Measurements from ENCODE around the gene CRYBG1. TPM values are rescaled to one million over a fixed set of nuclear protein-coding genes. Genes with fewer than 3 reads are reported as not detected.

CRYBG1 gene
- total and polyA plus RNA-seq, 5 donors from 2014 or later, result 16.4 to 83.8 (median 19.6) TPM

DNA sequence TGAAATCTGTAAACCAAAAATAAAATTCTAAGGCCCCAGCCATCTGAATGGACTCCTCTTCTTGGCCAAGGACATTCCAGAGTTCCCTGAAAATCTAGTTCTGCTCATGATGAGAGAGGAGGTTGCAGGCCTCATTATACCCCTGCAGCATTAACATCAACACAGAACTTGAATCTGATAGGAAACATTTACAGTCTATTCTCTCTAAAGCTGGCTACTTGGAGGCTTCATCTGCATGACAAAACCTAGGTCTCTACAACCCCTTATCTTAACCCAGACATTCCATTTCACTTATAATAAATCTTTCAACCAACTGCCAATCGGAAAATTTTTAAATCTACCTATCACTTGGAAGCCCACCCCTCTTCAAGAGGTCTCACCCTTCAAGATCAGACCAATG, 253.1 kb downstream of the CRYBG1 start:
- peaks cover 23% of the 10 kb centered on the region for H3K4me1 ChIP-seq (ENCODE audit: control insufficient read depth, insufficient read depth, low read length, poor library complexity, severe bottlenecking)
- Mint-ChIP-seq H3K27ac (peak overlapping the region; percentile 27 to 74 (median 32)), H3K9me3 (no peaks in the 10 kb centered on the region), H3K36me3 (peaks cover 36% of the 10 kb centered on the region), H3K27me3 (no peaks in the 10 kb centered on the region), H3K4me1 (peaks cover 16 to 38% (median 28%) of the 10 kb centered on the region in 4 donors), H3K4me3 (peak overlapping the region in 2 of 4 donors; percentile 24 to 33)
- peak in 1 of 3 donors; percentile 15 for DNase-seq
- H3K4me3 ChIP-seq (ENCODE audit: low read depth, low read length), result peak overlapping the region; percentile 66
- H3K36me3 ChIP-seq (ENCODE audit: control insufficient read depth, insufficient read depth, low read length), result peaks cover 6% of the 10 kb centered on the region
- H3K27ac ChIP-seq (ENCODE audit: insufficient read depth, low read length, poor library complexity, severe bottlenecking), result peak overlapping the region; percentile 62
- no peaks in the 10 kb centered on the region for H3K27me3 ChIP-seq (ENCODE audit: control insufficient read depth, insufficient read depth, low read length)
- H3K9me3 ChIP-seq (ENCODE audit: control insufficient read depth in 2 of 2, low read length in 2 of 2), result no peaks in the 10 kb centered on the region
- ATAC-seq (ENCODE audit: low read depth in 2 of 2), result no peak

GRCh38 chr6:106614166-106614565, 253.6 kb downstream of the CRYBG1 start:
- DNase-seq, result peak in 1 of 3 donors; percentile 74
- no peaks in the 10 kb centered on the region for H3K27me3 Mint-ChIP-seq
- H3K27me3 ChIP-seq (ENCODE audit: control insufficient read depth, insufficient read depth, low read length), result no peaks in the 10 kb centered on the region
- no peaks in the 10 kb centered on the region for H3K9me3 Mint-ChIP-seq
- H3K4me1 Mint-ChIP-seq, result peaks cover 16 to 34% (median 26%) of the 10 kb centered on the region in 4 donors
- peaks cover 23% of the 10 kb centered on the region for H3K4me1 ChIP-seq (ENCODE audit: control insufficient read depth, insufficient read depth, low read length, poor library complexity, severe bottlenecking)
- no peaks in the 10 kb centered on the region for H3K9me3 ChIP-seq (ENCODE audit: control insufficient read depth in 2 of 2, low read length in 2 of 2)
- peak overlapping the region; percentile 66 for H3K4me3 ChIP-seq (ENCODE audit: low read depth, low read length)
- peak overlapping the region; percentile 62 for H3K27ac ChIP-seq (ENCODE audit: insufficient read depth, low read length, poor library complexity, severe bottlenecking)
- H3K4me3 Mint-ChIP-seq, result peak overlapping the region in 2 of 4 donors; percentile 0 to 66
- no peak for ATAC-seq (ENCODE audit: low read depth in 2 of 2)
- peaks cover 6% of the 10 kb centered on the region for H3K36me3 ChIP-seq (ENCODE audit: control insufficient read depth, insufficient read depth, low read length)
- peaks cover 42% of the 10 kb centered on the region for H3K36me3 Mint-ChIP-seq
- H3K27ac Mint-ChIP-seq, result peak overlapping the region; percentile 3 to 32 (median 27)

DNA sequence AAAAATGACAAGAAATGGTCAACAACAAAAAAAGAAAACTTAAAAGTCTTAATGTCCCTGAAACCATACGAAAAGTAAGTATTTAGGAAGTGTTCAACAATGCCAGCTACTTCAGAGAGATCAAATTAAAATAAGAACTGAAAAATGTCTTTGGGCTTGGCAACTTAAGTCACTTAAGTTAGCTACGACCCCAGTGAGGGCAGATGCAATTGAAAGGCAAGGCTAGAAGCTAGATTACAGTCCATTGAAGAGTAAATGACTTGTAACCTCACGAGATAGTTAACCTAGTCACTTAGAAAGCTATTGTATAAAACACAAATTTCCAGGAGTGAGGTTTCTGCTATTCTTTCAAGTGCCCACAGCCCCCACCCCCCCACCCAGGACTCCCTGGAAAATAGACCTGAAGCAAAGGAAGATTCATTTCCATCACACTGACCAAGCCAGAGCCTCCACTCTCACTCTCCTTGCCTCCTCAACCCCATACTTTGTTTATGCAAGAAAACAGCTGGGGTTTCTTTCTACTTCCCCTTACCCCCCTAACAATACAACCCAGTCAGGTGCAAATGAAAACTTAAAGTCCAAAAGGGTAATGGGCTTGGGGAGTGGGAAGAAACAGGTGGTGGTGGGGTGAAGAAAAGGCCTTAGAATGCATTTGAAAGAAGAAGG, 254.2 kb downstream of the CRYBG1 start:
- H3K27ac Mint-ChIP-seq, result peak overlapping the region; percentile 27 to 61 (median 47)
- no peaks in the 10 kb centered on the region for H3K9me3 Mint-ChIP-seq
- peak overlapping the region in 2 of 4 donors; percentile 0 to 66 for H3K4me3 Mint-ChIP-seq
- H3K9me3 ChIP-seq (ENCODE audit: control insufficient read depth in 2 of 2, low read length in 2 of 2), result no peaks in the 10 kb centered on the region
- H3K27ac ChIP-seq (ENCODE audit: insufficient read depth, low read length, poor library complexity, severe bottlenecking), result peak overlapping the region; percentile 62
- peak overlapping the region; percentile 66 for H3K4me3 ChIP-seq (ENCODE audit: low read depth, low read length)
- H3K27me3 Mint-ChIP-seq, result no peaks in the 10 kb centered on the region
- H3K4me1 Mint-ChIP-seq, result peaks cover 16 to 32% (median 25%) of the 10 kb centered on the region in 4 donors
- H3K36me3 ChIP-seq (ENCODE audit: control insufficient read depth, insufficient read depth, low read length), result peaks cover 6% of the 10 kb centered on the region
- H3K27me3 ChIP-seq (ENCODE audit: control insufficient read depth, insufficient read depth, low read length), result no peaks in the 10 kb centered on the region
- peak in 1 of 3 donors; percentile 17 for DNase-seq
- peaks cover 44% of the 10 kb centered on the region for H3K36me3 Mint-ChIP-seq
- peaks cover 23% of the 10 kb centered on the region for H3K4me1 ChIP-seq (ENCODE audit: control insufficient read depth, insufficient read depth, low read length, poor library complexity, severe bottlenecking)
- no peak for ATAC-seq (ENCODE audit: low read depth in 2 of 2)

DNA sequence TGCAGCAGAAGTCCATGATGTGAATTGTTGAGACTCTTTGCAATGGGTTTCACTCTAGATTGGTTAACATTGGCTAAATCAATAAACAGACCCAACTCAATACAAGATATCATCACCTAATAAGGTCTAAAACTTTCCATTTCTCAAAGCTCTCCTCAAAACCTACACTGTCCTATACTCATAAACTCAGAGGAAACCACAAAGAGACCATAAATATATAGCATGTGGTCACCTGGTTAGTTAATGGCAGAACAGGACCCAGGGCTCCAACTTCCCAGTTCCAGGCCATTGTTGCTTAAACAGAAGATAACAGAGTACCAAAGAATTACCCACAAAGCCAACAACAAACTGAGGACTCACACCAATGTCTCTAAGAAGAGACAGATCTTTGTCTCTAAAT, 256.8 kb downstream of the CRYBG1 start:
- peaks cover 47% of the 10 kb centered on the region for H3K36me3 Mint-ChIP-seq
- H3K4me1 Mint-ChIP-seq, result peaks cover 16 to 26% (median 24%) of the 10 kb centered on the region in 4 donors
- Histone ChIP-seq H3K27me3 (ENCODE audit: control insufficient read depth, insufficient read depth, low read length) (no peaks in the 10 kb centered on the region), H3K27ac (ENCODE audit: insufficient read depth, low read length, poor library complexity, severe bottlenecking) (no peak overlapping the region), H3K9me3 (ENCODE audit: control insufficient read depth in 2 of 2, low read length in 2 of 2) (no peaks in the 10 kb centered on the region), H3K4me1 (ENCODE audit: control insufficient read depth, insufficient read depth, low read length, poor library complexity, severe bottlenecking) (peaks cover 23% of the 10 kb centered on the region), H3K4me3 (ENCODE audit: low read depth, low read length) (no peak overlapping the region), H3K36me3 (ENCODE audit: control insufficient read depth, insufficient read depth, low read length) (peaks cover 18% of the 10 kb centered on the region)
- H3K4me3 Mint-ChIP-seq, result no peak overlapping the region
- no peak for ATAC-seq (ENCODE audit: low read depth in 2 of 2)
- no peak for DNase-seq
- no peaks in the 10 kb centered on the region for H3K9me3 Mint-ChIP-seq
- no peaks in the 10 kb centered on the region for H3K27me3 Mint-ChIP-seq
- peak overlapping the region in 2 of 3 donors; percentile 5 to 69 for H3K27ac Mint-ChIP-seq

DNA sequence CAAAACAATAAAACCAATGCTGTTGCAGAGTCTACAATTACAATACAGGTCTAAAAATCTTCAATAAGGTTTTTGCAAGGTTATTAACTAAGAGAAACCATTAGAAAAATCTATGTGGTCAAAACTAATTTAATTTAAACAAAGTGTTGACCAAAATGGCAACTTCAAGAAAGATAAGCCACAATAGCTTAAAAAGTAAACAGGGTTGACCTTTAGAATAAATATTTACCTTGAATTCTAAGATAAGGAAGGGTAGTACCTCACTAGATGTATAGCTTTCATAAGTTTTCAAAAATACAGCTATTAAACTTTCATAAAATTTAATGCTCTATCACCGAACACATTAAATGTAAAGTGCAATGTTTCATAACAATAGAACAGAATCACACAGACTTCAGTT, 257.3 kb downstream of the CRYBG1 start:
- H3K27me3 Mint-ChIP-seq, result no peaks in the 10 kb centered on the region
- Histone ChIP-seq H3K9me3 (ENCODE audit: control insufficient read depth in 2 of 2, low read length in 2 of 2) (no peaks in the 10 kb centered on the region), H3K27me3 (ENCODE audit: control insufficient read depth, insufficient read depth, low read length) (no peaks in the 10 kb centered on the region), H3K27ac (ENCODE audit: insufficient read depth, low read length, poor library complexity, severe bottlenecking) (no peak overlapping the region), H3K36me3 (ENCODE audit: control insufficient read depth, insufficient read depth, low read length) (peaks cover 21% of the 10 kb centered on the region), H3K4me1 (ENCODE audit: control insufficient read depth, insufficient read depth, low read length, poor library complexity, severe bottlenecking) (peaks cover 23% of the 10 kb centered on the region), H3K4me3 (ENCODE audit: low read depth, low read length) (no peak overlapping the region)
- no peak for DNase-seq
- peaks cover 48% of the 10 kb centered on the region for H3K36me3 Mint-ChIP-seq
- no peak for ATAC-seq (ENCODE audit: low read depth in 2 of 2)
- H3K4me3 Mint-ChIP-seq, result no peak overlapping the region
- H3K9me3 Mint-ChIP-seq, result no peaks in the 10 kb centered on the region
- H3K27ac Mint-ChIP-seq, result no peak overlapping the region
- H3K4me1 Mint-ChIP-seq, result peaks cover 12 to 22% (median 19%) of the 10 kb centered on the region in 4 donors

DNA sequence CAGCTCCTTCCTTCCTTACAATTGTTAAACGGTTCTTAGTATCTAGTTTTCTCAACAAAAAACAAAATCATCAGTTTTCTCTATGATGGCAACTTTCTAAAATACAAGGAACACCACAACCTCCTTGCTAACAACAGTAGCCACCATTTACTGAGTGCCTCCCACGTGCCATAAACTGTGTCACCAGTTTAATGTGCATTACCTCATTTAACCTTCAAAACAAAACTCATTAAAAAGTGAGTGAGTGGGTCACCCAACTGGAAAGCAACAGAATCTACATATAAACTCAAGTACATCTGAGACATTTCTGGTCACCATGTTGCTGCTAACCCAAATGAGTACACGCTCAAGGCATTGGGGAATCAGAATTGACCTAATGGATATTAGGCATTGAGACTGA, 257.8 kb downstream of the CRYBG1 start:
- no peak overlapping the region for H3K27ac ChIP-seq (ENCODE audit: insufficient read depth, low read length, poor library complexity, severe bottlenecking)
- no peak for DNase-seq
- no peak overlapping the region for H3K4me3 Mint-ChIP-seq
- peaks cover 51% of the 10 kb centered on the region for H3K36me3 Mint-ChIP-seq
- H3K4me1 Mint-ChIP-seq, result peaks cover 8 to 18% (median 15%) of the 10 kb centered on the region in 4 donors
- no peak for ATAC-seq (ENCODE audit: low read depth in 2 of 2)
- H3K9me3 ChIP-seq (ENCODE audit: control insufficient read depth in 2 of 2, low read length in 2 of 2), result no peaks in the 10 kb centered on the region
- no peak overlapping the region for H3K4me3 ChIP-seq (ENCODE audit: low read depth, low read length)
- no peaks in the 10 kb centered on the region for H3K27me3 Mint-ChIP-seq
- peaks cover 21% of the 10 kb centered on the region for H3K36me3 ChIP-seq (ENCODE audit: control insufficient read depth, insufficient read depth, low read length)
- H3K27ac Mint-ChIP-seq, result no peak overlapping the region
- H3K27me3 ChIP-seq (ENCODE audit: control insufficient read depth, insufficient read depth, low read length), result no peaks in the 10 kb centered on the region
- peaks cover 18% of the 10 kb centered on the region for H3K4me1 ChIP-seq (ENCODE audit: control insufficient read depth, insufficient read depth, low read length, poor library complexity, severe bottlenecking)
- H3K9me3 Mint-ChIP-seq, result no peaks in the 10 kb centered on the region

DNA sequence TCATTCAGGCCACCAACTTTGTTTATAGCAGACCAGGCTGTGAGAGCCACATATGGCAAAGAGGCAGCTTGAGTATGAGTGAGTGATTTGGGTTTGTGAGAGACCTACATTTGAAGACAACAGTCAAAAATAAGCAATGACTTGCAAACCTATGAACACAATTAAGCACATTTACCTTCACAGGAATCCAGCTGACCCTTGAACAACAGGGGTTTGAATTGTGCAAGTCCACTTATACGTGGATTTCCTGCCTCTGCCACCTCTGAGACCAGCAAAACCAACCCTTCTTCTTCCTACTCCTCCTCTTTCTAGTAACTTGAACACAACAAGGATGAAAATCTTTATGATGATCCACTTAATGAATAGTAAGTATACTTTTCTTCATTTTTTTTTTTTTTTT, 258.7 kb downstream of the CRYBG1 start:
- Histone ChIP-seq H3K27me3 (ENCODE audit: control insufficient read depth, insufficient read depth, low read length) (no peaks in the 10 kb centered on the region), H3K4me3 (ENCODE audit: low read depth, low read length) (no peak overlapping the region), H3K27ac (ENCODE audit: insufficient read depth, low read length, poor library complexity, severe bottlenecking) (no peak overlapping the region), H3K36me3 (ENCODE audit: control insufficient read depth, insufficient read depth, low read length) (peaks cover 21% of the 10 kb centered on the region), H3K4me1 (ENCODE audit: control insufficient read depth, insufficient read depth, low read length, poor library complexity, severe bottlenecking) (peaks cover 9% of the 10 kb centered on the region), H3K9me3 (ENCODE audit: control insufficient read depth in 2 of 2, low read length in 2 of 2) (no peaks in the 10 kb centered on the region)
- Mint-ChIP-seq H3K27ac (no peak overlapping the region), H3K4me3 (no peak overlapping the region), H3K36me3 (peaks cover 44% of the 10 kb centered on the region), H3K27me3 (no peaks in the 10 kb centered on the region), H3K4me1 (peaks cover 2 to 9% (median 6%) of the 10 kb centered on the region in 4 donors), H3K9me3 (no peaks in the 10 kb centered on the region)
- DNase-seq (peak in 1 of 3 donors; percentile 17), ATAC-seq (ENCODE audit: low read depth in 2 of 2) (no peak)

Data from CD4-positive, CD25-positive, alpha-beta regulatory T cell (primary cell).